ENCODE measurements around the gene SIGMAR1. TPM values are rescaled to one million over a fixed set of nuclear protein-coding genes. Genes with fewer than 3 reads are reported as not detected.

SIGMAR1 gene
- total RNA-seq = 23.5 and 26.0 TPM in 2 replicates

DNA sequence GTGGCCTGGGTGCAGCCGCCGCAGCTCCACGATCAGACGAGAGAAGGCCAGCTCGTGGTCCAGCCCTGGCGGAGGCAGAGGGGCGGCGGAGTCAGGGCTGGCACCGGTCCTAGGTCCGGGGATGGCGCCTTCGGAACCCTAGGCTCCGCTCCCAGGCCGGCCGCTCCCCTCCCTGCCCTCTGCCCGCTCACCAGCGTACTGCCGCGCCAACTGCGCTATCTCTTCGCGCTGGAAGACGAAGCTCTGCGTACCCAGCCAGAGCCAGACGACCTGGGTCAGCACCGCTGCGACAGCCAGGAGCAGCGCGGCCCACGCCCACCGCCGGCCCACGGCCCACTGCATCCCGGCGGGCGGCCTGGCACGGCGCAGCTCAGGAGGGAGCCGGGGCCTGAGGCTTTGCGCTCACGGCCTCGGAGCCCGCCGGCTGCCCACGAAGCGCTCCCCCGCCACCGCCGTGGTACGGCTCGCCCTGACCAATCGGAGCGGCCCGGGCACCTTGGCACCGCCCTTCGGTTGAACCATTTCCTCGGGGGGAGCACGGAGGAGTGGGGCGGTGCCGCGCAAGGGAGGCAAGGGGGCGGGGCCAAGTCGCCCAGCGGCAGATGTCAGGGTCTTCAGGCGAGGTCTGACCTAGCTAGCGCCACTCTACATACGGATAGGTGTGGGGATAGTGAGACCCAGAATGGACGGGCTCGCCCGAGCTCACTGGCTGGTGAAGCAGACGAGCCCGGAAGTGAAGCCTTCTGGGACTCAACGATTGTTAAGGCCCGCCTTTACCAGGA is at the start of gene SIGMAR1:
TSS of gene SIGMAR1 (minus strand) at position 432 of the 782 bp plus-strand sequence. CDS start at position 342, 90 bp downstream.

DNA sequence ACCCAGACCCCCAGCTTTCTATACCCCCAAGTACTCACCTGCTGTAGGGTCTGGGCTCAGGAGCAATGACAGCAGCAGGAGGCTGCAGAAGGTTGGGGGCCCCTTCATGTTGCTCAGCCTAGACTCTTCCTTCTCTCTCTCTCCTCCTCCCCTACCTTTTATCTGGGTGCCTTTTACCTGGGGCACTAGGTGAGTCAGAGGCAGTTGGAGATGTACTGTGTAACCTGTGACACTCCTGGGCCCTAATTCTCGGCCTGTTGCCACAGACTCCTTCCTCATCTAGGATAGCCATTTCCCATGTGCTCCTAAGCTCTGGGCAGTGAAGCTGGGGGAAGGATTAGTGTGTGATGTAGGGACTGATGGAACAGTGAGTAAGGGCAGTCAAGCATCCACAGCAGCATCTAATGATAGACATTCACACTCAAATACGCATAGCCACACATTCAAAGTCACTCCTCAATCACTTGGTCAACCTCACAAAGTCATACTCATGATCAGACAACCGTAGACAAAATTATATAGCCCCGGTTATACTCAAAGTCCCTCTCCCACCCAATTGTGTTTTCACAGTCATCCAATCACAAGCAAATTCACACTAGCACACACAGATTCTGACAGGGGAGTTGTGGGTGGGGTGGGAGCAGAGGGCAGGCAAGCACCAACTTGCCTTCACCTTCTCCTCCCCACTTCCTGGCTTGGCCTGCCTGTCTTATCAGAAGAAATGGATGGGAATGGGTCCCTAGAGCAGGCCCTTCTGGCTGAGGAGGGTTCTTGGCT is 25.1 kb upstream of the SIGMAR1 start, which contains the start of gene CCL27:
TSS of gene CCL27 (minus strand) at position 132 of the 777 bp plus-strand sequence. CDS start at position 108, 24 bp downstream.

DNA sequence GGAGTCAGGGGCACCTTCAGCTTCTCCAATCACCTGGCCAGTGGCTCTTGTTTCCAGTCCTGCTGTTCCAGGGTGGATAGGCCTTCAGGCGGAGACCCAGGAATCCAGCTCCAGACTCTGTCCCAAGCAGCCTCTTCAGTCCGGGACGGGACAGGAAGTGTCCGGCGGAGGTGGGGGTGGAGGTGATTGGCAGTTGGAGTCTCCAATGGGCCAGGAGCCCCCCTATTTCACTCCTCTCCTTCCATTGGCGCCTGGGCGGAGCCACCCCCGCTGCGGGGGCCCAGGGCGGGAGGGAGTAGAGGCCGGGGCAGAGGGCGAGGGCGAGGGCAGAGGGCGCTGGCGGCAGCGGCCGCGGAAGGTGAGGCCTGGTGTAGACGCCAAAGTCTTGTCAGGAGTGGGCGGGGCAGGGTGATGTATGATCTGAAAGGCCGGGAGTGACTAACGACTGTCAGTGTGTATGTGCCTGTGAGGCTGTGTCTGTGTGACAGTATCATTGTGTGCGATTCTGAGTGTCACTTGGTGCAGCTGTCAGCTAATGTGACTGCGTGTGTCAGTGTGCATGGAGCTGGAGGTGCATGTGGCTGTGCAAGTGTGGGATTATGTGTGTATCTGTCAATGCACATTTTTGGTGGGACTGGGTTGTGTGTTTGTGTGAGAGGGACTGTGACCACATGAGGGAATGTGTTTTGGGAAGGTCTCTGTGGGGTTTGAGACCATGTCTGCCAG is 14.5 kb upstream of the SIGMAR1 start, which contains the start of gene IL11RA:
TSS of gene IL11RA (plus strand) at position 310 of the 726 bp plus-strand sequence. CDS start 3,033 bp downstream, outside the sequence.

DNA sequence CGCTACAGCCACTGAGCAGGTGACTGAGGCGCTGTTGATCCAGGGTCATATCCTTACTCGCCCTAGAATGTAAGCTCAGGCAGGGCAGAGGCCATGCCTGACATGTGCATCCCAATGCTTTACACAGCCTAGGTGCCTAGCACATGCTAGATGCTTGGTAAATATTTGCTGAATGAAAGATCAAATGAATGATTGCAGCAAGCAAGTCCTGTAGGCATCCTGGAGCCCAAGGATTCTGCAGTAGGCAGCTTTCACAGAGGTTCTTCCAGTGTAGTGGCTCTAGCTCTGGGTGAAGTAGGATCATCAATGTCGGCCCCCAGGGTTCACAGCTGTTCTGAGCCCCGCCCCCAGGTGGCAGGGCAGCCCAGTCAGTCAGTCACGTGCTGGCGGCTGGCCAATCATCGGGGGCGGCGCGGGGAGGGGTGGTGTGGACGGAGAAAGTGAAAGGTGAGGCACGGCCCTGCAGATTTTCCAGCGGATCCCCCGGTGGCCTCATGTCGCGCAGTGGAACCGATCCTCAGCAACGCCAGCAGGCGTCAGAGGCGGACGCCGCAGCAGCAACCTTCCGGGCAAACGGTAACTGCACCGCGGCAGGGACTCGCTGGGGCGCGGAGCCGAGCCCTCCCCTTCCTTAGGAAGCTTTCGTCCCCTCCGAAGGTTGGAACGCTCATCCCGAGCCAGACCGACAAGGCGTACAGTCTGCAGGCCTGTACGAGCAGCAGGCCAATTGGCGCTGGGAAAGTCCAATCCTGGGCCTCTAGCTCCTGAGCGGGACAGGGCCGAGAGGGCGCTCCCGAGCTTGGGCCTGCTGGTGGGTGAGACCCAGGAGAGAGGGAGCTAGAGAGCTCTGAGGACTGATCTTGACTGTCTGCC is 8.9 kb upstream of the SIGMAR1 start, which contains the start of gene GALT:
TSS of gene GALT (plus strand) at position 465 of the 873 bp plus-strand sequence. CDS start at position 495, 30 bp downstream.

DNA sequence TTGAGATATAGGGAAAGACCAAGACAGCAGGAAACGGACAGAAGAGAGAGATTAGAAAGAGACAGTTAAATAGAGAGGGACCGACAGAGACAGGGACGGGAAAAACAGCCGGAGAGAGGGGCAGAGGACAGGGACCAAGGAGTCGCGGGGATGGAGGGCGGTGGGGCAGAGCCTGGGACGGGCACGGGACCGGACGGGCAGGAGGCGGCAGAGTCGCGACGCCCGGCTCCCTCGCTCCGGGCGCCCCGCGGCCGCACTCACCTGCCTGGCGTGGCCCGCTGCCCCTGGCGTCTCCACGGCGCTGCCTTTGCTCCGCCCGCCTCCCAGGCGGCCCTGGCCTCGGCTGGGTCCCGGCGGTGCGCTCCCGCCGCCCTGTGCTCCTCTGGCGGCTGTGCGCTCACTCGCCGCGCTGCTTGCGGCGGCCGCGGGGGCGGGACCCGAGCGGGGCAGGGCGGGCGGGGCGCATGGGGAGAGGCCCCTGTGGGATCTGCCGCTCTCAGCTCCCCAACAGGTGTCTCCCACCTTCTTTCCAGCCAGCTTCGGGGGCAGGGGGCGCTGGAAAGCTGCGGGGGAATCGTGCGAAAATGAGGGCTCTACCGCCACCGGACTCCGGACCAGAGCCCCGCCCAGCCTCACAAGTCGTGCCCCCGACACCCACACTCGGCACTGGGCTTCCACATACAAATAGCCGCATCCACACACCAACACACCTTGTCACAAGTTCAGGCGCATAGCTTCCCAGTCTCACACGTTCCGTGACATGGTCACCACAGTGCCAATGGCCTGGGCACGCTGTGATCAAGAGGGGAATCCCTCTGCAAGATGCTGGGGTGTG is 8.7 kb downstream of the SIGMAR1 start, which contains the start of gene ARID3C:
TSS of gene ARID3C (minus strand) at position 411 of the 835 bp plus-strand sequence. CDS start 1,052 bp downstream, outside the sequence.

DNA sequence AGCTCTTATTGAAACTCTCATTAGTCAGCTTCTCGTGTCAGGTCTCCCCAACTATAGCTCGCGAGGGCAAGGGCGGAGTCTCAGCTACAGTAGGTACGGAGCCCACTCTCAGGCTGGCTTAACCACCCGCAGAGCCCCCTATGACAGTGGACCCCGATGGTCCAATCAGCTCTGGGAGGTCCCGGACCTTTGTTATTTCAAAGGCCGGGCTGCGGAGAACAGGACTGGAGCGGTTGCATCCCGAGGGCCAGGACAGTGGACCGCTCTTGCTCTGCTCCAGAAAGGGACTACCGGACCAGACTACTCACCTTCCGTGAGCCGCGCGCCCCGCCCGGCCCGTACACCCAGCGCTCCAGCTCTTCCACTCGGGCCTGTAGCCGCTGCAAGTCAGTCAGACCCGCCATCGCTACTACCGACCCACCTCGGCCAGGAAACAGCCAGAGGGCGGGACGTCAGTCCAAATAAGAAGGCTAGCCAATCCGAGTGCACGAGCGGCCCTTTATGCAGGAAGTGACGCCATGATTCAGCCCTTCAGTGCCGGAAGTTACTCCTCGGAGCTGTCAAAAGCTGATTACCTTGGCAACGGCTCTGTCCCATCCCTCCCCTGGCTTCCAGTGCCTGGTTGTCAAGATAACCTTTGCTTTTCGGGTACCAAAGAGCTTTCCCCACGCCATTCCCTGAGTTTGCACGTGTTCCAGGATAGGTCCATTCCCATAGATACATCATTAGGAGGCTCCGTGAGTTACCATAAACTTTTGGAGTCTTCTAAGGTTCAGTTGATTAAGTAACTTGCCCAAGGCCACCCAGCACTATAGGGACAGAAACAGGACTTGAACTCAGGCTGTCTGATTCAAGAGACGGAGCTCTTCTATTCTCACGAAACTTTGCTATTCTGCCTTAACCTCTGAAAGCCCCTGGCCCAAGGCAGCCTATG is 17.3 kb downstream of the SIGMAR1 start, which contains the start of gene DCTN3:
TSS of gene DCTN3 (minus strand) at position 435 of the 934 bp plus-strand sequence. CDS start at position 404, 31 bp downstream.

DNA sequence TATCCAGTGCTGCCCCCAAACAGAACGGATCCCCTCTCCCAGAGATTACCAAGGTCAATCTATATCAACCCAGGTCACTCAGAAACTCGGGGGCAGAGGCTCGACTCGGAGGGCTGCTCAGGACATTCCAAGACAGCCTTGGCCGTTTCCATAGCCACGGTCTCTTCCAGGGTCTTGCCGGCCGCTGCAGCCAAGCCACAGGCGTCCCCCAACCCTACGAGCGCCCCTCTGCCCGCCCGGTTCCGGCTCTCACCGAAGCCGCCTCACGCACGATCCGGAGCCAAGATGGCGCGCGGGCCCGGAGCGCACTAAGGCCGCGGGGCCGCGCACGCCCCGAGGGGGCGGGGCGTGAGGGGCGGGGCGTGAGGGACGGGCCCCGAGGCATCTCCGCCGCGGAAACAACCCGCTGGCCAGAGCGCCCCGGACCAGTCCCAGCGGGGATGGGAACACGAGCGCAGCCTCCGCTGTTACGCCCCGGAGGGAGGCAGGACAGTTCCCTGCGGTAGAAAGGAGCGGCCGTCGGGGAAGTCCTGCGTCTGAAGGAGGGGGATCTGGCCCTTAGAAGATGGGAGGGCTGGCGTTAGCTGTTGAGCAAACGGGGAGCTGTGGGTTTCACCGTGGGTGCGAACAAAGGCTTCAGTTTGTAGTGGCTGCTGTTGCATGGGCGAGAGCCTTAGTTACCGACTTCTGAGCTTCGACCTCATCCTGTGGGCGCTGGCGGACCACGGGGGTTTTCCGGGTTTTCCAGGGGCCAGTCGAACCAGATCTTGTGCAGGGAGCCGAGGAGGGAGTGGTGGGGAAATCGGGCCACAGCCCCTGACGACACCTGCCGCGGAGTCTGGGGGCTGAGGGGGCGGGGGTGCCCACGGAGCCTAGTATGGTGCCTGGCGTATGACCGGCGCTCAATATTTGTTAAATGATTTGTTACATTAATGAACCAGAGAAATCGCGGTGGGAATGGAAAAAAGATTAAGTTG is 25.5 kb downstream of the SIGMAR1 start, which contains the start of gene RPP25L:
TSS of gene RPP25L (minus strand) at position 287 of the 977 bp plus-strand sequence. CDS start 801 bp downstream, outside the sequence.

DNA sequence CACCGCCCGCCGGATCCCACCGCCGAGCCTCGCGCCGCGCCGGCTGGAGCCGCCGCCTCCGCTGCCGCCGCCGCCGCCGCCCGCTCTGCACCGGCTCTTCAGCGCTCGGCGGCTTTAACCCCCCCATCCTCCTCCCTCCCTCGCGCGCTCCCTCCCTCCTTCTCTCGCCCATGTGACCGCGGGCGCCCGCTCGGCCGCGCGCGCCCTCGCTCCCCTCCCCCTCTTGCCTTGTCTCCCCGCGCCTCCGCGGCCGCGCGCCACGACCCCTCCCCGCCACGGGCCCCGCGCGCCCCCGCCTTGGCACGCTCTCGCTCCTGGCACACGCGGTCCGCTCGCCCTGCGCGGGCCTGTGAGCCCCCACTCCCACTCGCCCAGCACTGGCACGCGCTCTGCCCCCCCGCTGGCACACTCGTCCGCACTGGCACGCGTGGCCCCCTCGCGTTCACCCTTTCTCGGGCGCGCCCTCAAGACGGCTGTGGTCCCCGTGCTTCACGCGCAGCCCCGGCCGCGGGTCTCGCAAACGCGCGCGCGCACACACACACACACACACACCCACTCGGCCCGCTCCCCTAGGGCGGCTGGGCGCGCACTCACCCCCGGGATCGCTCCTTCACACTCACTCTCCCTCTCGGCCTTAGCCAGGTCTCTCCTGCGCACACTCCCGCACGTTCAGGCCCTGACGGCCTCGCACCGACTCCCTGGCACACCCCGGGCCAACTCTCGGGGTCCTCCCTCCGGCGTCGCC is 47.8 kb downstream of the SIGMAR1 start, which contains the start of gene CNTFR:
TSS of gene CNTFR (minus strand) at position 89 of the 745 bp plus-strand sequence. CDS start 20,743 bp downstream, outside the sequence.

Other genes starting within 250 kb of the SIGMAR1 start
- gene FAM219A, start 179.2 kb downstream of the SIGMAR1 start, total RNA-seq = 3.1 and 3.9 TPM in 2 replicates
- 0.11 TPM in 1 of 2 replicates, not detected in the other for gene DNAI1, start 179.0 kb downstream of the SIGMAR1 start, total RNA-seq
- not detected in 2 replicates for gene ENHO, start 114.8 kb downstream of the SIGMAR1 start, total RNA-seq
- gene CNTFR, start 48.1 kb downstream of the SIGMAR1 start, total RNA-seq = not detected in 2 replicates
- 16.1 and 18.5 TPM in 2 replicates for gene RPP25L, start 25.7 kb downstream of the SIGMAR1 start, total RNA-seq
- 78.3 and 80.4 TPM in 2 replicates for gene DCTN3, start 17.3 kb downstream of the SIGMAR1 start, total RNA-seq
- gene ARID3C, start 8.7 kb downstream of the SIGMAR1 start, total RNA-seq = under 0.01 and 0.09 TPM in 2 replicates
- gene GALT, start 8.9 kb upstream of the SIGMAR1 start, total RNA-seq = 29.8 TPM in 2 replicates
- 3.1 and 4.6 TPM in 2 replicates for gene IL11RA, start 14.4 kb upstream of the SIGMAR1 start, total RNA-seq
- gene CCL27, start 24.9 kb upstream of the SIGMAR1 start, total RNA-seq = not detected in 2 replicates
- not detected in 2 replicates for gene CCL19, start 53.5 kb upstream of the SIGMAR1 start, total RNA-seq
- 1.4 and 8.6 TPM in 2 replicates for gene CCL21, start 72.3 kb upstream of the SIGMAR1 start, total RNA-seq

All from dermis lymphatic vessel endothelial cell (primary cell).